ENCODE results near the gene KPNA1. TPM values are rescaled to one million over a fixed set of nuclear protein-coding genes. Genes with fewer than 3 reads are reported as not detected.
"Not testable (repeated sequence)": the region's sequence is repeated elsewhere in the genome, so short reads cannot be mapped to it uniquely, and the experiment has no call there.

Gene KPNA1
- total and polyA plus RNA-seq, 2 experiments from 2014 or later: 19.8 to 30.1 TPM

- no peak for TF ChIP-seq REST (IDR thresholded peaks at IDR 0.05; ENCODE audit: unreplicated experiment)
- no peak for TF ChIP-seq CTCF (conservative IDR thresholded peaks at IDR 0.05; ENCODE audit: low read depth in 2 of 2)
- TF ChIP-seq ZNF331 (CRISPR knock-in tag; IDR thresholded peaks at IDR 0.05; ENCODE audit: low read depth): no peak
- TF ChIP-seq EZH2phosphoT487 (IDR thresholded peaks at IDR 0.05; ENCODE audit: unreplicated experiment): no peak
- TF ChIP-seq CREB1 (CRISPR knock-in tag; IDR thresholded peaks at IDR 0.05; ENCODE audit: low read depth): no peak
- no peak for TF ChIP-seq STAT1 (IDR thresholded peaks at IDR 0.05; ENCODE audit: unreplicated experiment)
- TF ChIP-seq NANOG (IDR thresholded peaks at IDR 0.05; ENCODE audit: borderline replicate concordance): no peak
- no peak for TF ChIP-seq JUNB (IDR thresholded peaks at IDR 0.05; ENCODE audit: unreplicated experiment)
- no peak for TF ChIP-seq EZH2 (IDR thresholded peaks at IDR 0.05; ENCODE audit: low read depth, unreplicated experiment)
Measured at GRCh38 chr3:122502139-122502538, 12.6 kb downstream of the KPNA1 start (continued).

GRCh38 chr3:122500964-122501363 is 13.8 kb downstream of the KPNA1 start:
- not testable (repeated sequence) for H3K36me3 Mint-ChIP-seq (ENCODE audit: low read depth); H3K9me3 Mint-ChIP-seq; H3K4me3 Mint-ChIP-seq; H3K4me3 ChIP-seq; H3K27ac Mint-ChIP-seq; H3K27me3 ChIP-seq (ENCODE audit: insufficient read depth); H3K36me3 ChIP-seq (ENCODE audit: insufficient read depth); H3K27ac ChIP-seq (ENCODE audit: low read depth); H2AFZ ChIP-seq; H3K4me2 ChIP-seq; H3F3A ChIP-seq (replicated peaks; ENCODE audit: low read depth); H3K27me3 Mint-ChIP-seq (ENCODE audit: insufficient read depth, low read depth, poor library complexity); H3K9me2 ChIP-seq (ENCODE audit: insufficient read depth)
- DNase-seq (ENCODE audit: low spot score): peak; percentile 33
- H3K79me2 ChIP-seq (replicated peaks; ENCODE audit: insufficient read depth): peaks cover 99% of the 10 kb centered on the region
- H3K4me1 ChIP-seq (ENCODE audit: insufficient read depth): peaks cover 43% of the 10 kb centered on the region
- H4K20me1 ChIP-seq (replicated peaks; ENCODE audit: insufficient read depth): peaks cover 53% of the 10 kb centered on the region
- peaks cover 36% of the 10 kb centered on the region for H3K4me1 Mint-ChIP-seq
- ATAC-seq: peak; percentile 29; the same call in 2 of the 3 replicates

GRCh38 chr3:122498152-122498551 is 16.6 kb downstream of the KPNA1 start:
- H3K79me2 ChIP-seq (replicated peaks; ENCODE audit: insufficient read depth): peaks cover 73% of the 10 kb centered on the region
- TF ChIP-seq JUNB (IDR thresholded peaks at IDR 0.05; ENCODE audit: unreplicated experiment): no peak
- H3K4me2 ChIP-seq: no peak overlapping the region
- no peak overlapping the region for H2AFZ ChIP-seq
- peak; percentile 43 for DNase-seq (ENCODE audit: low spot score)
- H3K27me3 Mint-ChIP-seq (ENCODE audit: insufficient read depth, low read depth, poor library complexity): no peaks in the 10 kb centered on the region
- H3K4me3 ChIP-seq: no peak overlapping the region
- no peak overlapping the region for H3K27ac ChIP-seq (ENCODE audit: low read depth)
- no peaks in the 10 kb centered on the region for H3K9me2 ChIP-seq (ENCODE audit: insufficient read depth)
- H3K36me3 ChIP-seq (ENCODE audit: insufficient read depth): peaks cover 5% of the 10 kb centered on the region; the same call in 1 of the 2 replicates
- H3K27ac Mint-ChIP-seq: no peak overlapping the region
- peaks cover 43% of the 10 kb centered on the region for H3K4me1 ChIP-seq (ENCODE audit: insufficient read depth)
- H3K4me3 Mint-ChIP-seq: no peak overlapping the region
- H3K4me1 Mint-ChIP-seq: peaks cover 33% of the 10 kb centered on the region
- ATAC-seq: peak; percentile 89
- H3K27me3 ChIP-seq (ENCODE audit: insufficient read depth): no peaks in the 10 kb centered on the region
- no peaks in the 10 kb centered on the region for H3F3A ChIP-seq (replicated peaks; ENCODE audit: low read depth)
- H3K9me3 Mint-ChIP-seq: no peaks in the 10 kb centered on the region
- peaks cover 27% of the 10 kb centered on the region for H4K20me1 ChIP-seq (replicated peaks; ENCODE audit: insufficient read depth)
- H3K36me3 Mint-ChIP-seq (ENCODE audit: low read depth): peaks cover 17% of the 10 kb centered on the region

All from GM23338 (cell line).